ENCODE data around the gene DDN.

Gene DDN

DNA sequence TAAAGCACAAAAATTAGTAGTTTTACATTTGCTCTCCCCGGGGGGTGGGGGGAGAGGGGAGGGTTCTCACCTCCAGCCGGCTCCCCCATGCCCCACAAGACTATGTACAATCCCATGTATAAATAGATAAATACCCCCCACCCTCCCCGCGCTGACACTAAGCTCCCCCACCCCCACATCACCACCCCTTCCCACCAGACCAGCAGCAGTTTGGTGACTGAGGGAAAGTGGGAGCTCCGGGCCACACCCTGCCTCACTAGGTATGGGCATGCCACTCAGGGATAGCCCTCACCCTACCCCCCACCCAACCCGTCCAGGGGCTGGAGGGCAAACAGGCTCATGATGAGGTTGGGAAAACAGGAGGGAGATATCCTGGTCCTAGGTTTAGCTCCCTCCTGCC is 21.3 kb upstream of the DDN start:
- DNase-seq (ENCODE audit: extremely low read depth, insufficient read length), result no peak
- no peak overlapping the region for H3K4me3 ChIP-seq (replicated peaks; ENCODE audit: low read depth, low read length)
- H3K36me3 ChIP-seq (ENCODE audit: control insufficient read depth, insufficient read depth, low read length), result peaks cover 19% of the 10 kb centered on the region
- H3K27me3 ChIP-seq (replicated peaks; ENCODE audit: control insufficient read depth, insufficient read depth, low read length), result no peaks in the 10 kb centered on the region
- TF ChIP-seq, protein P1, sequence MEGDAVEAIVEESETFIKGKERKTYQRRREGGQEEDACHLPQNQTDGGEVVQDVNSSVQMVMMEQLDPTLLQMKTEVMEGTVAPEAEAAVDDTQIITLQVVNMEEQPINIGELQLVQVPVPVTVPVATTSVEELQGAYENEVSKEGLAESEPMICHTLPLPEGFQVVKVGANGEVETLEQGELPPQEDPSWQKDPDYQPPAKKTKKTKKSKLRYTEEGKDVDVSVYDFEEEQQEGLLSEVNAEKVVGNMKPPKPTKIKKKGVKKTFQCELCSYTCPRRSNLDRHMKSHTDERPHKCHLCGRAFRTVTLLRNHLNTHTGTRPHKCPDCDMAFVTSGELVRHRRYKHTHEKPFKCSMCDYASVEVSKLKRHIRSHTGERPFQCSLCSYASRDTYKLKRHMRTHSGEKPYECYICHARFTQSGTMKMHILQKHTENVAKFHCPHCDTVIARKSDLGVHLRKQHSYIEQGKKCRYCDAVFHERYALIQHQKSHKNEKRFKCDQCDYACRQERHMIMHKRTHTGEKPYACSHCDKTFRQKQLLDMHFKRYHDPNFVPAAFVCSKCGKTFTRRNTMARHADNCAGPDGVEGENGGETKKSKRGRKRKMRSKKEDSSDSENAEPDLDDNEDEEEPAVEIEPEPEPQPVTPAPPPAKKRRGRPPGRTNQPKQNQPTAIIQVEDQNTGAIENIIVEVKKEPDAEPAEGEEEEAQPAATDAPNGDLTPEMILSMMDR (IDR thresholded peaks at IDR 0.05; ENCODE audit: insufficient read depth, low read length, poor library complexity, severe bottlenecking), result no peak

DNA sequence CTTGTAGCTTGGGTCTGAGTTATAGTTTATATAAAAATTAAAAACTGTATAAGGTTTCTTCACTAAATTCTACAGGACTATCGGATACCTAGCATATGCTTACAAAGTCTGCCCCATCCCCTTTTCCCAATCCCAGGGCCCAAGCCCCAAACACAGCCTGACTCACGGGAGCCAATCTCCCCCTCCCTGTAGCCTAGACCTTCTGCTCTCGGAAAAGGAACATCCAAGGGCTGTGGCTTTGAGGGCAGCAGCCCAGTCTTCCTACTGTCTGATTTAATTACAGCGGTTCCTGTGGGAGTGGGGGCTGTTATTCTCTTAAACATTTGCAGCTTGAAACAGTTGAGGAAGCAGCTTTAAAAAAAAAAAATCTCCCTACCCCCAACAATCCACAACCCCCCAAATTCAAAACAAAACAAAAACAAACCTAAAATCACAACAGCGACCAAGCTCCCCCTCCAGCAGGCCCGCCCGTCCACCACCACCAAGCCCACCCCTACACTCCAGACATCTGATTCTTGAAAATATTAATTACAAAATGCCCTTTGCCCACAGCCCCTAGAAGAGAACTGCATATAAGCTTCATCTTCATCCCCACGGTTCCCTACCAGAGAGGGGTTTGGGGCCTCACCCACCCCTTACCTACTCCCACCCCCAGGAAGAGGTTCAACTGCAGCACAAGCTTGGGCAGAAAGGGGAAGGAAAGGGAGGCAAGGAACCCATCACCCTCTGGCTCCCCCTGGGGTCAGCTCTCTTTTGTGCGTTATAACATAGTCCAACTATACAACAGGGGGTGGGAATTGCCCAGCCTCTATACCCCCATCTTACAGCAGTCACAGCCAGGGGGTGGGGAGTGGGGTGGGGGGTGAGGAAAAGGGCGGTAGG is 20.5 kb upstream of the DDN start:
- no peak for DNase-seq (ENCODE audit: extremely low read depth, insufficient read length)
- Histone ChIP-seq H3K36me3 (ENCODE audit: control insufficient read depth, insufficient read depth, low read length) (peaks cover 16% of the 10 kb centered on the region), H3K27me3 (replicated peaks; ENCODE audit: control insufficient read depth, insufficient read depth, low read length) (no peaks in the 10 kb centered on the region), H3K4me3 (replicated peaks; ENCODE audit: low read depth, low read length) (no peak overlapping the region)
- TF ChIP-seq, protein P1 (IDR thresholded peaks at IDR 0.05; ENCODE audit: insufficient read depth, low read length, poor library complexity, severe bottlenecking), result peak; percentile 71

DNA sequence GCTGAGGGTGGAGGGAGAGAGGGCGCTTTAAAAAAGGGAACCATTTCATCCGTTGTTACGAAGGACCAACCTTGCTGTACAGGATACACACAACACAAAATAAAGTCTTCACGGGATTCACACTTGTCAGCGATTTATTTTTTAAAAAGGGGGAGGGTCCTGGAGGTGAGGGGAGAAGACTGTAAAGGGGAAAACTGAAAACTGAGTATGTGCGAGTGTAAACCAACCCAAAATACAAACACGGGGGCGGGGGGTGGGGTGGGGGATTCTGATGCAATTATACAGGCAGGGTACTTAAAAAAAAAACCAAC is 19.9 kb upstream of the DDN start:
- Histone ChIP-seq H3K4me3 (replicated peaks; ENCODE audit: low read depth, low read length) (peak overlapping the region; percentile 90), H3K36me3 (ENCODE audit: control insufficient read depth, insufficient read depth, low read length) (peaks cover 15% of the 10 kb centered on the region), H3K27me3 (replicated peaks; ENCODE audit: control insufficient read depth, insufficient read depth, low read length) (no peaks in the 10 kb centered on the region)
- no peak for DNase-seq (ENCODE audit: extremely low read depth, insufficient read length)
- TF ChIP-seq, protein P1 (IDR thresholded peaks at IDR 0.05; ENCODE audit: insufficient read depth, low read length, poor library complexity, severe bottlenecking), result no peak

DNA sequence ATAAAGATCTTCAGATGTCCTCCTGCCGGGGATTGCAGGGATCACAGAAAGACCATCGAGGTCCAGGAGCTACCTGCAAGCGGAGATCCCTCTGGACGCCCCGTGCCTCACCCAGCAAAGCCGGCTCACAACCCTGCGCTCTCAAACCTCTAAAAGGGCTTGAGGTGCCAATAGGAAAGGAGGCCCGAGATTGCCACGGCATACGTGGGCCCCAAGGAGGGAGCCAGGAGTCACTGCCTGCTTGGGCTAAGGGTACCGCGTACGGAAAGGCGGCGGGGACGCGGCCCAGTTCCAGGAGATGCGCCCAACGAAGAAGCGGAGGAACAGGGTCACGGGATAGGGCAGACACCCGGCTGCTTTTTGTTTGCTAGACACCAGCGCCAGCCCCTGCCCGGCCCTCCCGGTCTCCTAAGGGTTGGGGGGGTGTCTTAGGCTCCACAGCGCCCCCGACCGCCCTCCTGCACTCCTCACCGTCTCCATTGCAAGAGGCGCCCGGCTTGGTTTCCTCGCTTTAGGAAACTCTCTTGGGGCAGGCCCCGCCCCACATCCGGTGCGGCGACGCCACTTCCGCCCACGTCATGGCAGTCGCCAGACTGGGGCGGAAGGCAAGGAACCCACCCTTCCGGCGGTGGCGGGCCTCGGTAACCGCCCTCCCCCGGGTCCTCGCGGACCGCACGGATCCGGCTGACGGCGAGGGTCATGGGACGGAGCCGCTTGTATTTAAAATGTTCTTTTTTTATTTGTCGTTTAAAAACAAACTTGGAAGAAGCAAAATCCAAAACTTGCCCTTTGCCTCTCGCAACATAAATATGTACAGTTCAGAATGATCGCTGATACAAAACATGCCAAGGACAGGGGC is 19.3 kb upstream of the DDN start, which contains the start of gene PRKAG1:
Gene PRKAG1 (minus strand): TSS at position 516 of the 859 bp plus-strand sequence. CDS start 36 bp downstream, at position 480.
- peak within 1 kb of the TSS; percentile 90 for H3K4me3 ChIP-seq (replicated peaks; ENCODE audit: low read depth, low read length)
- H3K27me3 ChIP-seq (replicated peaks; ENCODE audit: control insufficient read depth, insufficient read depth, low read length), result no peaks in the 10 kb centered on the region
- peaks cover 12% of the 10 kb centered on the region for H3K36me3 ChIP-seq (ENCODE audit: control insufficient read depth, insufficient read depth, low read length)
- peak; percentile 97 for DNase-seq (ENCODE audit: extremely low read depth, insufficient read length)
- TF ChIP-seq, protein P1 (IDR thresholded peaks at IDR 0.05; ENCODE audit: insufficient read depth, low read length, poor library complexity, severe bottlenecking), result peak; percentile 67

DNA sequence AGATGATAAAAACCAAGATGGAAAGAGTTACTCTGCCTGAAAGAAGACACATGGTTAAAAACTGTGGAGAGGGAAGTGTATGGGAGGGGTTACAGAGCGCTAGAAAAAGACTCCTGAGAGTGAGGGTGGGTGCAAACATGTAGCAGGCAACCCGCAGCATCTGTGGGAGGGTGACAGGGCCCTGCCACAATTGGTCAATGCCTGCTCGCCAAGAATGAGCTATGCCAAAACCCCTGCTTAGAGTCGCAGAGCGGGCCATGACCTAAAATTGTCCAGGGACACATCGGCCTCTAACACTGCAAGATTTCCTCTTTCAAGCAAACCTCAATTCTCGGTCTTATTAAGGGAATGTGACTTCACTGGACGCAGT is 18.7 kb upstream of the DDN start:
- TF ChIP-seq, protein P1 (IDR thresholded peaks at IDR 0.05; ENCODE audit: insufficient read depth, low read length, poor library complexity, severe bottlenecking), result no peak
- Histone ChIP-seq H3K36me3 (ENCODE audit: control insufficient read depth, insufficient read depth, low read length) (peaks cover 9% of the 10 kb centered on the region), H3K27me3 (replicated peaks; ENCODE audit: control insufficient read depth, insufficient read depth, low read length) (no peaks in the 10 kb centered on the region), H3K4me3 (replicated peaks; ENCODE audit: low read depth, low read length) (peak overlapping the region; percentile 90)
- DNase-seq (ENCODE audit: extremely low read depth, insufficient read length), result no peak

Measured in GM06990 (cell line).